Transverse colon (tissue), 4 donors: ENCODE data around the gene MBD2.

Source experiments
- CTCF ChIP-seq, 5 experiments: fragments of 200-600 bp in 3 of 5; fragments of 450-650 bp in 2 of 5; sonication (generic) in 3 of 5; IDR thresholded peaks; 1 replicate in 2 of 5; 2 replicates in 3 of 5; pipeline ENCODE4 v1.5.1; 2016 to 2017; ENCODE audit warnings: antibody characterized with exemption in 5 of 5, inconsistent platforms in 3 of 5, mild to moderate bottlenecking in 2 of 5, moderate library complexity in 1 of 5
- EP300 ChIP-seq: sonication (generic); formaldehyde crosslinking; IDR thresholded peaks from one replicate; pipeline ENCODE4 v1.6.1; 2017; ENCODE audit warnings: antibody characterized with exemption, low read depth
- POLR2AphosphoS5 ChIP-seq, 3 donors: sonication (generic); formaldehyde crosslinking; IDR thresholded peaks; one replicate each; pipeline ENCODE4 v1.6.1; 2016; ENCODE audit warnings: antibody characterized with exemption in 3 of 3

GRCh38 chr18:54247511-54248175 is 23.2 kb upstream of the MBD2 start:
- no peak for TF ChIP-seq POLR2AphosphoS5 (IDR thresholded peaks at IDR 0.05)
- no peak for TF ChIP-seq CTCF (IDR thresholded peaks at IDR 0.05)
- no peak for TF ChIP-seq EP300
